ENCODE data around the gene CERS4. TPM values are rescaled to one million over a fixed set of nuclear protein-coding genes. Genes with fewer than 3 reads are reported as not detected.
"Not testable (repeated sequence)": the region's sequence is repeated elsewhere in the genome, so short reads cannot be mapped to it uniquely, and the experiment has no call there.

The CERS4 gene
- total RNA-seq, 1 donor from 2014 or later, result 16.7 TPM

- Mint-ChIP-seq H3K9me3 (ENCODE audit: unreplicated experiment) (peaks cover 9% of the 10 kb centered on the region), H3K27ac (ENCODE audit: unreplicated experiment) (no peak overlapping the region), H3K4me1 (ENCODE audit: unreplicated experiment) (peaks cover 19% of the 10 kb centered on the region), H3K27me3 (ENCODE audit: unreplicated experiment) (no peaks in the 10 kb centered on the region), H3K36me3 (ENCODE audit: unreplicated experiment) (no peaks in the 10 kb centered on the region), H3K4me3 (ENCODE audit: unreplicated experiment) (no peak overlapping the region)
- DNase-seq (ENCODE audit: extremely low spot score, unreplicated experiment), result no peak
- no peak for TF ChIP-seq CTCF (IDR thresholded peaks at IDR 0.05)
Measured at GRCh38 chr19:8241646-8242045, 32.5 kb downstream of the CERS4 start.

- H3K4me1 Mint-ChIP-seq (ENCODE audit: unreplicated experiment), result peaks cover 19% of the 10 kb centered on the region
- H3K27ac Mint-ChIP-seq (ENCODE audit: unreplicated experiment), result no peak overlapping the region
- no peak for DNase-seq (ENCODE audit: extremely low spot score, unreplicated experiment)
- H3K9me3 Mint-ChIP-seq (ENCODE audit: unreplicated experiment), result peaks cover 9% of the 10 kb centered on the region
- no peak for TF ChIP-seq CTCF (IDR thresholded peaks at IDR 0.05)
- H3K27me3 Mint-ChIP-seq (ENCODE audit: unreplicated experiment), result no peaks in the 10 kb centered on the region
- H3K36me3 Mint-ChIP-seq (ENCODE audit: unreplicated experiment), result no peaks in the 10 kb centered on the region
- no peak overlapping the region for H3K4me3 Mint-ChIP-seq (ENCODE audit: unreplicated experiment)
Measured at GRCh38 chr19:8242211-8242821, 33.1 kb downstream of the CERS4 start.

- DNase-seq (ENCODE audit: extremely low spot score, unreplicated experiment), result no peak
Measured at GRCh38 chr19:8243146-8243545, 34.0 kb downstream of the CERS4 start.

GRCh38 chr19:8244442-8244841, 35.3 kb downstream of the CERS4 start:
- no peak for DNase-seq (ENCODE audit: extremely low spot score, unreplicated experiment)
- Mint-ChIP-seq H3K36me3 (ENCODE audit: unreplicated experiment) (no peaks in the 10 kb centered on the region), H3K27me3 (ENCODE audit: unreplicated experiment) (no peaks in the 10 kb centered on the region), H3K4me3 (ENCODE audit: unreplicated experiment) (no peak overlapping the region), H3K4me1 (ENCODE audit: unreplicated experiment) (peaks cover 15% of the 10 kb centered on the region), H3K9me3 (ENCODE audit: unreplicated experiment) (peaks cover 9% of the 10 kb centered on the region), H3K27ac (ENCODE audit: unreplicated experiment) (no peak overlapping the region)
- no peak for TF ChIP-seq CTCF (IDR thresholded peaks at IDR 0.05)

More at GRCh38 chr19:8243146-8243545, 34.0 kb downstream of the CERS4 start:
- Mint-ChIP-seq H3K9me3 (ENCODE audit: unreplicated experiment) (peaks cover 9% of the 10 kb centered on the region), H3K4me3 (ENCODE audit: unreplicated experiment) (no peak overlapping the region), H3K4me1 (ENCODE audit: unreplicated experiment) (peaks cover 19% of the 10 kb centered on the region), H3K27me3 (ENCODE audit: unreplicated experiment) (no peaks in the 10 kb centered on the region), H3K36me3 (ENCODE audit: unreplicated experiment) (no peaks in the 10 kb centered on the region), H3K27ac (ENCODE audit: unreplicated experiment) (no peak overlapping the region)
- TF ChIP-seq CTCF (IDR thresholded peaks at IDR 0.05), result no peak

- Mint-ChIP-seq H3K9me3 (ENCODE audit: unreplicated experiment) (peaks cover 3% of the 10 kb centered on the region), H3K27me3 (ENCODE audit: unreplicated experiment) (no peaks in the 10 kb centered on the region), H3K27ac (ENCODE audit: unreplicated experiment) (no peak overlapping the region), H3K4me1 (ENCODE audit: unreplicated experiment) (peaks cover 3% of the 10 kb centered on the region), H3K4me3 (ENCODE audit: unreplicated experiment) (no peak overlapping the region), H3K36me3 (ENCODE audit: unreplicated experiment) (no peaks in the 10 kb centered on the region)
- DNase-seq (ENCODE audit: extremely low spot score, unreplicated experiment), result no peak
- no peak for TF ChIP-seq CTCF (IDR thresholded peaks at IDR 0.05)
Measured at GRCh38 chr19:8245869-8246835, 37.0 kb downstream of the CERS4 start.

- H3K27me3 Mint-ChIP-seq (ENCODE audit: unreplicated experiment); H3K36me3 Mint-ChIP-seq (ENCODE audit: unreplicated experiment); H3K4me3 Mint-ChIP-seq (ENCODE audit: unreplicated experiment); H3K4me1 Mint-ChIP-seq (ENCODE audit: unreplicated experiment); H3K9me3 Mint-ChIP-seq (ENCODE audit: unreplicated experiment); DNase-seq (ENCODE audit: extremely low spot score, unreplicated experiment); H3K27ac Mint-ChIP-seq (ENCODE audit: unreplicated experiment): not testable (repeated sequence)
Measured at GRCh38 chr19:8247129-8247890, 38.1 kb downstream of the CERS4 start.
